HG03280 (cell line): ENCODE data around the gene METTL4.
"Not testable (repeated sequence)": the region's sequence is repeated elsewhere in the genome, so short reads cannot be mapped to it uniquely, and the experiment has no call there.

ENCODE experiments used
- ATAC-seq: cut with Tn5 transposase; IDR thresholded peaks from one replicate; pipeline ENCODE4 v1.9.1; 2021; ENCODE audit warnings: mild to moderate bottlenecking, moderate library complexity; ENCODE audit not compliant: unreplicated experiment

The METTL4 gene

GRCh38 chr18:2564373-2564772, 6.9 kb downstream of the METTL4 start:
- no peak for ATAC-seq

- no peak for ATAC-seq
Observed at GRCh38 chr18:2559249-2559648, 12.1 kb downstream of the METTL4 start.

- ATAC-seq: no peak
Observed at GRCh38 chr18:2557536-2557935, 13.8 kb downstream of the METTL4 start.

GRCh38 chr18:2555895-2556294, 15.4 kb downstream of the METTL4 start:
- no peak for ATAC-seq

GRCh38 chr18:2554696-2555095, 16.6 kb downstream of the METTL4 start:
- ATAC-seq: no peak

- ATAC-seq: no peak
Observed at GRCh38 chr18:2551425-2551824, 19.9 kb downstream of the METTL4 start.

GRCh38 chr18:2549462-2549861, 21.8 kb downstream of the METTL4 start:
- ATAC-seq: no peak

GRCh38 chr18:2547477-2548087, 23.7 kb downstream of the METTL4 start:
- peak; percentile 66 for ATAC-seq

- ATAC-seq: no peak
Observed at GRCh38 chr18:2545155-2545554, 26.1 kb downstream of the METTL4 start.

GRCh38 chr18:2541925-2542563, 29.3 kb downstream of the METTL4 start:
- ATAC-seq: peak; percentile 75

GRCh38 chr18:2540575-2540974, 30.7 kb downstream of the METTL4 start:
- ATAC-seq: no peak

- no peak for ATAC-seq
Observed at GRCh38 chr18:2538844-2539243, 32.5 kb downstream of the METTL4 start.

- no peak for ATAC-seq
Observed at GRCh38 chr18:2538236-2538635, 33.1 kb downstream of the METTL4 start.

- ATAC-seq: no peak
Observed at GRCh38 chr18:2537296-2537695, 34.0 kb downstream of the METTL4 start.

- ATAC-seq: no peak
Observed at GRCh38 chr18:2536493-2536892, 34.8 kb downstream of the METTL4 start.

GRCh38 chr18:2536063-2536462, 35.2 kb downstream of the METTL4 start:
- ATAC-seq: no peak

- ATAC-seq: no peak
Observed at GRCh38 chr18:2535419-2535910, 35.8 kb downstream of the METTL4 start.

- ATAC-seq: no peak
Observed at GRCh38 chr18:2534906-2535305, 36.4 kb downstream of the METTL4 start.

GRCh38 chr18:2532797-2533196, 38.5 kb downstream of the METTL4 start:
- no peak for ATAC-seq

GRCh38 chr18:2531751-2532150, 39.6 kb downstream of the METTL4 start:
- ATAC-seq: no peak

GRCh38 chr18:2529154-2529553, 42.2 kb downstream of the METTL4 start:
- no peak for ATAC-seq

GRCh38 chr18:2526329-2526728, 45.0 kb downstream of the METTL4 start:
- ATAC-seq: no peak

GRCh38 chr18:2524794-2525198, 46.5 kb downstream of the METTL4 start:
- ATAC-seq: not testable (repeated sequence)
